Measurements from ENCODE around the gene ZNF862.
"Not testable (repeated sequence)": the region's sequence is repeated elsewhere in the genome, so short reads cannot be mapped to it uniquely, and the experiment has no call there.

DNA sequence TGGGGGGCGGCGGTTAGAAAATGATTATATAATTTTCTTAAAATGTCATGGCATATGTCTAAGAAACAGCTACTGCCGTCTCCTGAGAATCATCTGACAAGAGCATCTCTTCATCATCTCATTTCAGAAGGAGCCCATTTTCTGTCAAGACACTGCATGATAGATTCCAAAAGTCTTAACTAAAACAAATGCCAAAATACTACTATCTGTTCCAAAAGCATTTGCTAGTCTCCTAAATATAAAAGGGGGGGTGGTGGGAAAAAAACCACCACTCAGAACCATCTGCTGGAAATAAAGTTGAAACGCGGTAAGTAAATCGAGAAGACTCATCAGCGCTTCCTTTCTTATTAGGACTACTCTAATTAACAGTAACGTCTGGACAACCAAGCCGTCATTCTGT is 72.0 kb downstream of the ZNF862 start:
- not testable (repeated sequence) for TF ChIP-seq YY1 (IDR thresholded peaks at IDR 0.05; ENCODE audit: low read depth); IRF3 (IDR thresholded peaks at IDR 0.05; ENCODE audit: low read depth, low read length); EZH2phosphoT487 (IDR thresholded peaks at IDR 0.05; ENCODE audit: borderline replicate concordance, low read depth); CTCF (IDR thresholded peaks at IDR 0.05); ZBTB33 (IDR thresholded peaks at IDR 0.05; ENCODE audit: borderline replicate concordance, low read depth); EP300 (IDR thresholded peaks at IDR 0.05; ENCODE audit: borderline replicate concordance in 1 of 2, low read depth in 1 of 2, low read length in 1 of 2); RAD21 (IDR thresholded peaks at IDR 0.05; ENCODE audit: low read length); GABPA (IDR thresholded peaks at IDR 0.05; ENCODE audit: low read depth); MXI1 (IDR thresholded peaks at IDR 0.05; ENCODE audit: low read depth, low read length); SMC3 (IDR thresholded peaks at IDR 0.05; ENCODE audit: low read depth, low read length); MEF2A (IDR thresholded peaks at IDR 0.05; ENCODE audit: borderline replicate concordance, low read depth)
